HG03354 (cell line): ENCODE measurements around the gene MPZL3.

ENCODE experiments used
- ATAC-seq: cut with Tn5 transposase; IDR thresholded peaks from one replicate; pipeline ENCODE4 v1.9.1; 2021; ENCODE audit warnings: mild to moderate bottlenecking; ENCODE audit not compliant: unreplicated experiment, poor library complexity, severe bottlenecking

MPZL3 gene, protein sequence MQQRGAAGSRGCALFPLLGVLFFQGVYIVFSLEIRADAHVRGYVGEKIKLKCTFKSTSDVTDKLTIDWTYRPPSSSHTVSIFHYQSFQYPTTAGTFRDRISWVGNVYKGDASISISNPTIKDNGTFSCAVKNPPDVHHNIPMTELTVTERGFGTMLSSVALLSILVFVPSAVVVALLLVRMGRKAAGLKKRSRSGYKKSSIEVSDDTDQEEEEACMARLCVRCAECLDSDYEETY

DNA sequence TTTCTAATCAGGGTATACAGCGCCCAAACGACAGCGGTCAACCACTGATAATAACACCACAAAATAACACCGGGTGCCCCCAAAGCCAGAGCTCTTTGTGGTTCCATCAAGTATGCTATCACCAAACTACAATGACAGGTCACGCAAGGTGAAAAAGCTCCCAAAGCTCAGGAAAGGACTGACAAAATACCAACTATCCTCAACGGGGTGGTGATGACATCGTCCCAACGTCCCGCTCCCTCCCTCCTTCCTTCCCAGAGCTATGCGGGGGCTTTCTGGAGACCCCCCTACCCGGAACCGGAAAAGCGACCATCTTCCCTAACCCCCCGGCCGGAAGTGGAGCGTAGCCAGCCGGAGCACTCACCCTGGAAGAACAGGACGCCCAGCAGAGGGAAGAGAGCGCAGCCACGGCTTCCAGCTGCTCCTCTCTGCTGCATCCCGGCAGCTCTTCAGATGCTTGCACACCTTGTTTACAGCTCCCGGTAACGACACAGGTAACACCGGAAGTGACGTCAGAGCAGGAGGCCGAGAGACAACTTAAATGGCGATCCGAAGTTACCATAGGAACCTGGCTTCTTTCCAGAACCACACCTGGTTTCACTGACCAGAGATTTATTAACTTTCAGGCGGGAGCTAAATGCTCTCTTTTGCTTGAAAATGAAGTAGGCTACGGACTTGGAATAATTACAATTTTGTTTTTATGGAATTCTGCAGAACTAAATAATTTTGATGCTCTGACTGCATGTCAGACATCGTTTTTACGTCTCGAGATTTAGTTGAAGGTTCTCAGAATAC is at the start of gene MPZL3:
Gene MPZL3, minus strand, starts transcription at position 508 of the 795 bp plus-strand sequence. Its CDS starts 71 bp downstream, at position 437.
- peak; percentile 80 for ATAC-seq

DNA sequence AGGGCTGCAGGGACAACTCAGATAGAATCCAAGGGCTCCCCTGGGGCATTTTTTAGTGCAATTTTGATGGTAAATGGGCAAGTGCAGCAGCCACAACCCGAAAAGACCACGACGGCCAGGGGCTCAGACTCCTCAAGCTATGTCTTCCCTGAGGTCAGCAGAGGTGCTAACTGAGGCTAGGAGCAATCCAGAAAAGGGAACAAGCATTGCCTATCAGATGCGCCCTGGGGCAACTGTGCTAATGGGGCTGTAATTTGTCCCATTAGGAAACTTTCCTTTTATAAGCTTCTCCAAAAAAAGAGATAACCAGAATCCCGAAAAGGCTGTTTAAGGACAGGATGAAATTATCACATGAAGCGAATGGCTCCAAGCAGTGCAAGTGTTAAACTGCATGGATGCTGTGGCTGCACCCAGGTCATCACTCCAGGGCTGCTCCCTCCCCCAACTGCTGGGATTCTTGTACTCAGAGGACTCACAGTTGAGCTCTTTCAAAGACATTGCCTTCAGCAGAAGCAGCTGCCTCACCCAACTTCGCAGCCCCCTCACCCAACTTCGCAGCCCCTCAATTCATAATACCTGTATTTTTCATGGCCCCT is 49.5 kb upstream of the MPZL3 start:
- no peak for ATAC-seq

DNA sequence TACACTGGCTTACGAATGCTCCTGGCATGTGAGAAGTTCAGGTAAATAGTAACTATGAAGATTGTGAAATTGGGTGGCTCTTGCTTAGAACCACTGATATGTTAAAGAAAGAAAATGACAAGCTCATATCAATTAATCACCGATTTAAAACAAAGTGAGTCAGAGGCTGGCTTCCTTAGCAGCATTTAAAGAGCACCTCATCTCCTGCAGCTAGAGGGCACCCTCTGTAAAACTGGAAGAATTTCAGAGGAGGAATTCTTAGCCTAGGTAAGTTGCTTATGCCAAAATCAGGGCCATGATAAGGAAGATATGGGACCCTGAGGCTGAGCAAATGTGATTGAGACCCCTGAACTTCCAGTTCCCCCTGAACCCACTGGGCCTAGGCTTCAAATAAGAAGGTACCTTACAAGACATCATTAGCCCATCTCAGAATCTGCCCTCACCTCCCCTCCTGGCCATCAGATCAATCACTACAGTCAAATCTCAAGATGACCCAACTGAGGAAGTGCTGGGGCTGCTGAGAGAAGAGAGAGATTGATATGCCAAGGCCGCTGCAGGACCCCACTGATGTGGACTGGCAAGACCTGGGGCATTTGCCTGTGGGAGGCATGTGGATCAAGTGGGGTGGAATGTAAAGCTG is 43.8 kb upstream of the MPZL3 start:
- no peak for ATAC-seq

DNA sequence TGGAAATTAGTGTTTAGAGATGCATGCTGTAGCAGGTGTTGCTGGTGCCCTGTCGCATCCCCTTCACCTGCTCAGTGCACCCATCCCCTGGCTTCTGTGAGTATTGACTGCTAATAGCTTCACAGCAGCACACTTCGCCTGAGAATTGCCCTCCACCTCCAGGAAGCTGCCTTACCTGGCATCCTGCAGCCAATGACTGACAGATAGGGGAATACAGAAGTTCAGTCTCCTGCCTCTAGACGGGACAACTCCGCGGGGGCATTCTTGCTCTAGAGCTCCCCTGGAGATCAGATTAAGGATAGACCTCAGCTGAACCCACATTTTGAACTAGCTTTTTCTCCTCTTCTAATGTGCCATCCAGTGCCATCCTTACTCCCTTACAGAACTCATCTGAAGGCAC is 43.0 kb upstream of the MPZL3 start:
- ATAC-seq, result no peak

DNA sequence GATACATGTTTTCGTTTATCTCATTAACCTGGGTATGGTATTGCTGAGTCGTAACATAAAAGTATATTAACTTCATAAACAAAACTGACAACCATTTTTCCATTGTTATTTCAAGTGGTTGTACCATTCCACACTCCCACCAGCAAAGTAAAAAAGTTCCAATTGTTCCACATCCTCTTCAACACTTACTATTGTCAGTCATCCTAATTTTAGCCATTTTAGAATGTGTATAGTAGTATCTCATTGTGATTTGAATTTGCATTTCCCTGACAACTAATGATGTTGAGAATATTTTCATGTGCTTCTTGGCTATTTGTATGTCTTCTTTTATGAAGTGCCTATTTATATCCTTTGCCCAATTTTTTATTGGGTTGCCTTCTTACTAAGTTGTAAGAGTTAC is 41.9 kb upstream of the MPZL3 start:
- no peak for ATAC-seq

GRCh38 chr11:118291477-118292135 is 39.4 kb upstream of the MPZL3 start:
- ATAC-seq, result no peak

DNA sequence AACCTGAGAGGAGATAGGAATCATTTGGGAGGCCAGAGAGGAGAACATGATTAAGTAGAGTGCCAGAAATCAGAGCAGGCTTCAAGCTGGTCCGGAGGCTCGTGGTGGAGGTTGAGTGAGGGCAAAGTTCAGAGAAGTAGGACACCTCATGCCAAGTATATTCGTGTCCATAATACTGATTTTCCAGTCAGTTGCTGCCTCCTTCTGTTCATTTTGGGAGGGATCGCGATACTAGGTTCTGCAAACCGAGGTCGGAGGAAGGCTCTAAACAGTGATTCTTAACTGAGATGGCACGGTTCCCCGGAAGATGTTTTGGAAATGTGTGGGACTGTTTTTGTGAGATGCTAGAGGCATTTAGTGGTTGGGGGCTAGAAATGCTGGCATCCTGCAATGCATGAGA is 38.8 kb upstream of the MPZL3 start:
- ATAC-seq, result no peak

DNA sequence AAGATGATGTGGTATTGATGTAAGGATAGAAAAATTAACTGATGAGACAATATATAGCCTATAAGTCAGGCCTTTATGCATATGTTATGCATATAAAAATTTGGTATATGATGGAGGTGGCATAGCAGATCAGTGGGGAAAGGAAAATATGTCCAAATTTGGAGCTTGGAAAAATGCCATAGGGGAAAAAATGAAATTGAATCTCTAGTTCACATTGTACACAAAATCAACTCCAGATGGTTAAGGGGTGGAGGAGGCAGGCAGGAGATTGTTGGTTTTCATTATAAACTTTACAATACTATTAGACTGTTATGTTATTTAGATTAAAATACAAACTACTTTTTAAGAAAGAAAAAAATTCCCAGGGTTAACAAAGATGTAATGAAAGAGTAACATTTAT is 37.2 kb upstream of the MPZL3 start:
- ATAC-seq, result no peak

- ATAC-seq, result no peak
These were observed 34.8 kb upstream of the MPZL3 start for GRCh38 chr11:118287006-118287405.

- no peak for ATAC-seq
These were observed 34.4 kb upstream of the MPZL3 start for GRCh38 chr11:118286545-118286944.

- no peak for ATAC-seq
These were observed 31.7 kb upstream of the MPZL3 start for GRCh38 chr11:118283756-118284350.

- no peak for ATAC-seq
These were observed 31.0 kb upstream of the MPZL3 start for GRCh38 chr11:118283037-118283636.

DNA sequence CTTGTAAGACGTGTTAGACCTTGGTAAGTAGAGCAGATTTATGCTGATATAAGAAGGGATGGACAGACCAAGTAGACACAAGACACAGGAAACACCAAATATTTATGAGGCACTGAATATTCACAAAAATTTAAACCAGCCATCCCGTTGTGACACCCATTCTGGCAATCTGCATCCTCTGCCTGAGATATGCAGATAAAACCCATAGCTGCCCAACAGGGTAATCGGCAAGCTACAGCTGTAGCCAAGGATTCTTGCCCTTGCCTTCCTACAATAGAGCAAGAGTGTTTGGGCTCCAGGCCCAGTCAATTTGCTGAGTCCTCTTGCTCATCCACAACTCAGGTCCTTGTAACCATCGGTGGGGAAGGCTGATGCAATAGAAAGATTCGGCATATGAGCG is 30.4 kb upstream of the MPZL3 start:
- ATAC-seq, result no peak

DNA sequence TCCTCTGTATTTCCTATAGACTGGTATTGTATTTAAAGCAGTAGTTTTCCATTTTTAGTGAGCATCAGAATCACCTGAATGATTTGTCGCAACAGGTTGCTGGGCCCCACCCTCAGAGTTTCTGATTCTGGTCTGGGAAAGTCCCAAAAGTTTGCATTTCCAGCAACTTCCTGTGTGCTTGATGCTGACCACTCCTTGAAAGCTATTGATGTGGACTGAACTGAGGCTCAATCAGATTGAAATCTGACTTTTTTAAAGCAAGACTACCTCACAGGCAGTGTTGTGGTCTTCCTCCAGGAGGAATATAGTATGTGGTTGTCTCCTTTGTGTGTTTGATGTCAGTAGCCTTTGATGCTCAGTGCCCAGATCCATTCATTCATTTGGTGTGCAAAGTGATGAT is 29.1 kb upstream of the MPZL3 start:
- no peak for ATAC-seq

DNA sequence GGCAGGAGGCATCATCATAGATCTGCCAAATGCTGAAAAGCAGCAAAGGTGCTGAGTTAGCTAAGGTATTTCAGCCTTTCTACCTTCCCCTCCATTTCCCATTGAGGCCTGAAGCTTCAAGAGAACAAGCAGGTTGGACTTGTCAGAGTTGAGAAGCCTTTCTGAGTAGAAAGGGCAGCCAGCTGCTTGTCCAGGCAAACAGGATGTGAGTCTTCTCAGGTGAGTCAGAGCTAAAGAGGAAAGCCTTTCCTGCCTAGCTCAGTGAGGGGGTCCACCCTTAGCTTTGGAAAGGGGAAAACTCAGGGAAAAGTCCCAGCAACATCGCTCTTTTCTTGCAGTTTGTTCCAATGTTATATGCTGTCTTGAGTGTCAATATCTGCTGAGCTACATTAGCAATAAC is 25.1 kb upstream of the MPZL3 start:
- no peak for ATAC-seq

- no peak for ATAC-seq
These were observed 24.3 kb upstream of the MPZL3 start for GRCh38 chr11:118276422-118276821.

DNA sequence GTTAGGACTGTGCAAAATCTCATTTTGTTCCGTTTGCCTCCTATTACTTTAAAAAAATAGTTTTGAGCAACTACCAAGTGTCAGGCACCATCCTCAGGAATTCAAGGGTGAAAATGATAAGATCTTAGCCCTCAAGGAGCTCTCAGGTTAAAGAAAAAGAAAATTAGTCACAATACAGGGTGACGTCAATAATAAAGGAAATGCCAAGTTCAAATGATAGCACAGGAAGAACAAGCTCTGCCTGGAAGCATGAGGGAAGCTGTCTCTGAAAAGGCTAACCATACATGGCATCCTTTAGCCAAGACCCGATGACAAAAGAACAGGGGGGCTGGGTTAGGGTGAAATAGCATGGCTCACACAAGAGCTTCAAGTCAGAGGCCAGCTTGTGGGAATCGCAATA is 23.0 kb upstream of the MPZL3 start:
- ATAC-seq, result no peak

DNA sequence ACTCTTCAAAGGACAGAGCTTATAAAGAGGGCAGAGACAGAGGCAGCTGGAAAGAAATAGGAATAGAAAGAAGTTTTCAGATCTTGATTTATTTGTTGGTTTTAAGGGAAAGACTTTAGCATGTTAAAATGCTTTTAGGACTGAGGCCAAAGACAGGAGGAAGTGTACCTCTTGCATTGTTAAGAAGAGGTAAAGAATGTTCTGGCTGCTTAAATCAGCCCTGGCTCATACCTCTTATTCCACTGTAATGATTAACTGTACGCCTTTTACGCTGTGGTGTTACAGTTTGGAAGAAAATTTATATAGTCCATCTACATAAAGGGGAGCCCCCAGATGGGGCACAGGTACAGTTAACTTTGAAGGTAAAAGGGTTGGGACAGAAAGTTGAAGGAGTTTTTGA is 22.0 kb upstream of the MPZL3 start:
- no peak for ATAC-seq

DNA sequence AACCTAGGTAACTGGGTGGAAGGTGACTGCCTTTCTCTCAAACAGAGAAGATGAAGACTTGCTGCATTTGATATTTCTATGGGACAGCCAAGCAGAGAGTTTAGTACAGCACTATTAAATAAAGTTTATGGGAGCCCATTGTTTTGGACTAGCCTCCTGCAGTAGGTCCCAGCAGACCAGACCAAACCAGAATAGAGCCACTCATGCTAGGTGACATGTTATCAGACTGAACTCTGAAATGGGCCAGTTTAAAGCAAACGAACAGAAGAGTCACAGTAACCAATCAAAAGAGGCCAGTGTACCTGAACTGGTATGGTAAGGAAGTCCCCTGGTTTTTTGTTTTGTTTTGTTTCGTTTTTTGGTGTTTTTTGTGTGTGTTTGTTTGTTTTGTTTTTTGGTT is 19.8 kb upstream of the MPZL3 start:
- ATAC-seq, result no peak
